Activated effector memory CD4-positive, alpha-beta T cell treated with anti-CD3 and anti-CD28 coated beads, Interleukin-2, amount 50 U/mL, for 16 hours (primary cell): ENCODE measurements around the gene RBL1.
A peak's percentile ranks its signal among the peaks of the same experiment; 100 is the strongest.
"Not testable (repeated sequence)": the region's sequence is repeated elsewhere in the genome, so short reads cannot be mapped to it uniquely, and the experiment has no call there.

Experiments used
- DNase-seq: peaks from one replicate; pipeline ENCODE4 v3.0.0-alpha.2; 2020

RBL1 gene, protein sequence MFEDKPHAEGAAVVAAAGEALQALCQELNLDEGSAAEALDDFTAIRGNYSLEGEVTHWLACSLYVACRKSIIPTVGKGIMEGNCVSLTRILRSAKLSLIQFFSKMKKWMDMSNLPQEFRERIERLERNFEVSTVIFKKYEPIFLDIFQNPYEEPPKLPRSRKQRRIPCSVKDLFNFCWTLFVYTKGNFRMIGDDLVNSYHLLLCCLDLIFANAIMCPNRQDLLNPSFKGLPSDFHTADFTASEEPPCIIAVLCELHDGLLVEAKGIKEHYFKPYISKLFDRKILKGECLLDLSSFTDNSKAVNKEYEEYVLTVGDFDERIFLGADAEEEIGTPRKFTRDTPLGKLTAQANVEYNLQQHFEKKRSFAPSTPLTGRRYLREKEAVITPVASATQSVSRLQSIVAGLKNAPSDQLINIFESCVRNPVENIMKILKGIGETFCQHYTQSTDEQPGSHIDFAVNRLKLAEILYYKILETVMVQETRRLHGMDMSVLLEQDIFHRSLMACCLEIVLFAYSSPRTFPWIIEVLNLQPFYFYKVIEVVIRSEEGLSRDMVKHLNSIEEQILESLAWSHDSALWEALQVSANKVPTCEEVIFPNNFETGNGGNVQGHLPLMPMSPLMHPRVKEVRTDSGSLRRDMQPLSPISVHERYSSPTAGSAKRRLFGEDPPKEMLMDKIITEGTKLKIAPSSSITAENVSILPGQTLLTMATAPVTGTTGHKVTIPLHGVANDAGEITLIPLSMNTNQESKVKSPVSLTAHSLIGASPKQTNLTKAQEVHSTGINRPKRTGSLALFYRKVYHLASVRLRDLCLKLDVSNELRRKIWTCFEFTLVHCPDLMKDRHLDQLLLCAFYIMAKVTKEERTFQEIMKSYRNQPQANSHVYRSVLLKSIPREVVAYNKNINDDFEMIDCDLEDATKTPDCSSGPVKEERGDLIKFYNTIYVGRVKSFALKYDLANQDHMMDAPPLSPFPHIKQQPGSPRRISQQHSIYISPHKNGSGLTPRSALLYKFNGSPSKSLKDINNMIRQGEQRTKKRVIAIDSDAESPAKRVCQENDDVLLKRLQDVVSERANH

GRCh38 chr20:37095599-37096414 is at the start of gene RBL1:
Gene RBL1 (minus strand): TSS chr20:37095997. CDS start chr20:37095928, 69 bp downstream.
- peak; percentile 95 for DNase-seq

DNA sequence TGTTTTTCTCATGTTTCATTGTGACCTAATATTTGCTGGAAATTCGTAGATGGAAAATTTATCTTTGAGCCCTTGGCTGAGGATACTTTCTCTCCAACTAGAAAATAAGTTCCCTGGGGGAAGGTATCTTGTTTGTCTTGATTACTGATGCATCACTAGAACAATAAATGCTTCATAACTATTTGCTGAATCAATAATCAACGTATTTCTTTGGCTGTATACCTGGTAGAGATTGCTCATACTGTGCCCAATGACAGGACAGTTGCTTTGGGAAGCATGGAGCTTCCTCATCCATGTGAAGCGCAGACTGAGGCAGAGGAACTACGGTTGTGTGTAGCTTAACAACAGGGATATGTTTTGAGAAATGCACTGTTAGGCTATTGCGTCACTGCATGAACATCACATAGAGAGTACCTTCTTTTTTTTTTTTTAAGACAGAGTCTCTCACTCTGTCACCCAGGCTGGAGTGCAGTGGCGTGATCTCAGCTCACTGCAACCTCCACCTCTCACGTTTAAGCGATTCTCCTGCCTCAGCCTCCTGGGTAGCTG is 49.1 kb upstream of the RBL1 start:
- DNase-seq: no peak

GRCh38 chr20:37142708-37143107 is 46.9 kb upstream of the RBL1 start:
- DNase-seq: no peak

DNA sequence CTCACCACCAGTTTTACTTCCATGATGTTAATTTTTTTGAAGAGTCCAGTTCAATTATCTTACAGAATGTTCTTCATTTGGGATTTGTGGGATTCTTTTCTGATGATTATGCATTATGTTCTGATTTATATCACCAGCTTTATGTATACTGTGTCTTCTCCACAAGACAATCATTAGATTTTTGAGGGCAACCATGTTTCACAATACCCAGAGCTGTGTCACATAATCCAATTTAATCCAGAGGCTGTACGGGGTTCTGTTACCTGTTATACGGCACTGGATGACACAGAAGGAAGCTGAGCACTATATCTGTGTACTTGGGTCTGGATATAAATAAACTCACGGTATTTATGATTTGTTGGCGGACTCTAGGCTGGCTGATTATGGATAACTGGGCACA is 41.8 kb upstream of the RBL1 start:
- DNase-seq: no peak

- no peak for DNase-seq
Observed at GRCh38 chr20:37133952-37134351, 38.2 kb upstream of the RBL1 start.

DNA sequence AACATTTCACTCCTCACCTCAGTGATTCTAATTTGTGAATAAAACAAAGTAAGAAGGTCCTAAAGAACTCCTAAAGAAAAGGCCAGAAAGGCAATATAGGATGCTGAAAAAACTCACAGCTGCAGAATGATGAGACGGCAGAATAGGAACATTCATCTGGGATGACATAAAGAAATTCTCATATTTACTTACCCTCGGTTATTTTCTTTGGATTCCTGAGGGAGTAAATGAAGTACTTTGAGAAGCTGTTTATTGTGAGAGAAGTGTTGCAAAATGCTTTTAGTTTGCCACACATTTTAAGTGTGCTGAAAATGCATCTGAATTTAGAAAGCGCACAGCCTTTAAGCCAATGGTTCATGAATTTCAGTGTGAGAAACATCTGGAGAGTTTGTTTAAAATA is 35.7 kb upstream of the RBL1 start:
- DNase-seq: no peak

DNA sequence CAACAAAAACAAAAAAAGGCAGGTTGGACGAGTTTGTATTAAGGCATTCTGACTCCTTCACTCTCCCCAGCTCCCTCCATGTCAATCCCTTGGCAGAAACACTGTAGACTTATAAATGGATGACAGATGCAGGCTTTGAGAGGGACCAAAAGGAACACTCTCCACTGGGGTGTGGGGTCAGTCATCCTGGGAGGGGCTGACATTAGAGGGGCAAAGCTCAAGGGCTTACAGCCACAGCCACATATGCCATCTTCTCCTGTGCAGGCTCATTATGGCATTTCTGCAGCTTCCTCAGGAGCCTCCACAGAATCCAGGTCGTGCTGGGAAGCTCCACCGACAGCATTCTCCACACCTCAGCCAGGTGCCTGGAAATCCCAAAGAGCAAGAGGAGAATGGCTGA is 33.0 kb upstream of the RBL1 start:
- no peak for DNase-seq

DNA sequence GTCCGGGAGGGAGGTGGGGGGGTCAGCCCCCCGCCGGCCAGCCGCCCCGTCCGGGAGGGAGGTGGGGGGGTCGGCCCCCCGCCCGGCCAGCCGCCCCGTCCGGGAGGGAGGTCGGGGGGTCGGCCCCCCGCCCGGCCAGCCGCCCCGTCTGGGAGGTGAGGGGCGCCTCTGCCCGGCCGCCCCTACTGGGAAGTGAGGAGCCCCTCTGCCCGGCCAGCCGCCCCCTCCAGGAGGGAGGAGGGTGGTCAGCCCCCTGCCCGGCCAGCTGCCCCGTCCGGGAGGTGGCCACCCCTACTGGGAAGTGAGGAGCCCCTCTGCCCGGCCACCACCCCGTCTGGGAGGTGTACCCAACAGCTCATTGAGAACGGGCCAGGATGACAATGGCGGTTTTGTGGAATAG is 30.5 kb upstream of the RBL1 start:
- DNase-seq: not testable (repeated sequence)

GRCh38 chr20:37123441-37123840 is 27.6 kb upstream of the RBL1 start:
- DNase-seq: no peak

GRCh38 chr20:37120497-37120896 is 24.7 kb upstream of the RBL1 start:
- DNase-seq: no peak

DNA sequence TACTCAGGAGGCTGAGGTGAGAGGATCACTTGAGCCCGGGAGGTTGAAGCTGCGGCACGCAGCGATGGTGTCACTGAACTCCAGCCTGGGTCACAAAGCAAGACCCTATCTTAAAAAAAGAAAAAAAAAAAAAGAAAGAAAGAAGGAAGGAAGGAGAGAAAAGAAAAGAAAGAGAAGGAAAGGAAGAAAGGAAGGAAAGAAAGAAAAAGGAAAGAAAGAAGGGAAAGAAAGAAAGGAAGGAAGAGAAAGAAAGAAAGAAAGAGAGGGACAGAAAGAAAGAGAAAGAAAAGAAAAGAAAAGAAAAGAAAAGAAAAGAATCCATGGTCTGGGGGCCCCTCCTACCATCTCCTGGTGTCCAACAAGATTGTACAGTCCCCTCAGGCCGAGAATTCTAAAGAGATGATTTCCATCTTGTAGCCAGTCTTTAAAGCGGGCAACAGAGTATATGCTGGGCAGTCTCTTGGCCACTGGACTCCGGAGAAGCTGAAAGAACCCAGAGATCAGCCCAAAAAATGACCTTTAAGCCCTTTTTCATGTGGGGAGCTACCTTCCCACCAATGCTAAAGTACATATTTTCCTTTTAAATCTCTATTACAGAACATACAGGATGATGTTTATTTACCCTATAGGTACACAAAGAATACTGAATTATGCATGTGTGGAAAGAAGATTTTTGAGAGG is 23.7 kb upstream of the RBL1 start:
- no peak for DNase-seq

DNA sequence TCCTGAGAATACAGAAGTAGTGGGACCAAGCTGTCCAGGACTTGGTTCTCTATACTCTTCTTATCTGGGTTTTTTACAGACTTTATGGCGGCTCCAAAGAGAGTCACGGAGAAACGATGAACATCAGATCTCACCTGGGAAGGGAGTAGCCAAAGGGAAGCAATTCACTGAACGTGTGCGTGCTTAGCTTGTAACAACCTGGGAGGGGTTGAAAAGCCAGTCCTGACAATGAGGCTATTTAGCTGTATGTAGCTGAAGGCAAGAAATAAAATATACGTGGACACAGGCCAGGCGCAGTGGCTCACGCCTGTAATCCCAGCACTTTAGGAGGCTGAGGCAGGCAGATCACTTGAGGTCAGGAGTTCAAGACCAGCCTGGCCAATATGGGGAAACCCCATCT is 18.2 kb upstream of the RBL1 start:
- DNase-seq: no peak

DNA sequence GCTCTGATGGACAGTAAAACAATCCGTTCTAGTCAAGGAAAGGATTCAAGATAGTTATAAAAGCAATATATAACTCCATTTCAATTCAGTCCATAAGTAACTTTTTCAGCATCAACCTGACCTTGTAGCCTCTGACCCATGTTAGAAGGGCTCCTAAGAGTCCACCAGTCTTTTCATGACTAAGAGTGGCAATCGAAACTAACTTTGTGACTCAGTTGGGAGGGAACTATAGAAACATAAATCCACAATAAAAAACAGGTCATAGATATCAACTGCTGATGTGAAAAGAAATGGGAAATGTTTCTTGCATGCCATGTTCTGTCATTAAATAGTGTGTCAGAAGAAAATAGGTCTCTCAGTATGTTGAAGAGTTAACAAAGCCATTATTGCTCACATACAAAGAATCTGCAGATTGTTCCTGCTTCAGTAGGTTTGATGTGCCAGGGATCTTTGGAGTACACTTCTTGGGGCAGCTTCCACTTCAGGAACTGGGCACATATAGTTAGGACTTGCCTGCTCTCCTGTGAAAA is 16.2 kb upstream of the RBL1 start:
- DNase-seq: no peak

GRCh38 chr20:37108676-37109075 is 12.9 kb upstream of the RBL1 start:
- no peak for DNase-seq

DNA sequence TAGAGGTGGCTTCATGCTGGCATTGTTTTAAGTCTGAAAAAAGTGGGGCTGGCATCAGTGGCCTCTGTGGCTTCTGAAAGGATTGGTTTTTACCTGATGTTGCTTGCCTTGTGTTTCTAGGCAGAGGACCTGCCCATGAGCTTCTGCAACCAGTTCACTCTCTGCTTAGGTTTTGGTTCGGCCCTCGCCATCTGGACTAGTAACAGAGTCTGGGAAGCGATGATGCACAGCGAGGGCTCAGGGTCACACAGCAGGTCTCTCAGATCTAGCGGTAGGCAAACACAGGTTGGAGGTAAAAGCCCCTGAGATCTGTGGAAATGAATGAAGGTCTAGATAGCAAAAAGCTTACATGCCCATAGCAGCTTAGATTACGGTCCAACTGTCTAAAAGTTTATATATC is 6.8 kb upstream of the RBL1 start:
- no peak for DNase-seq

DNA sequence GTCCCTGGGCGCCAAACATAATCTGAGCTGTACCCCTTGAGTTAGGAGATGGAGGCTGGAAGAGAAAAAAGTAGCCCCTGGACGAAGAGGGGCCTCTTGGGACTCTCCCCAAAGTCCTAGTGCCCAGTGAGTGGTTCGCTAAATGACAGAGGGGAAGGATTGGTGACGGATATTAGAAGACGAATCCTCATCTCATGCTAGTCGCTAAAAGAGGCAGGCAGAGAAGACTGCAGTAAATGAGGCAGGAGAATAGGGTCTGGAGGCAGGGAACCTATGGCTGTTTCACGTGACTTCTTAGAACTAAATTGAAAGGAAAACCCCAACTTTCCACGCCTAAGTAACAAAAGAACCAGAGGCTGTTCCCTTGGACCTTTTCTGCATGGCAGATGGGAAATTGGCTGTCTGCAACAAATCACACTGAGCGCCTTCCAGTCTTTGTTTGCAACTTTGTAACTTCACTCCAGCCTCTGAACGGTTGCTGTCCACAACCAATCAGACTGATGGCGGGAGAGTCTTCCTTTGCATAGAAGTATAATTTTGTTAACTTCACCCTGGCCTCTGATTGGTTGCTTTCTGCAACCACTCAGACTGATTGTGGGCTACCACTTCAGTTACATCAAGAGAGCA is 731 bp upstream of the RBL1 start:
- DNase-seq: no peak

DNA sequence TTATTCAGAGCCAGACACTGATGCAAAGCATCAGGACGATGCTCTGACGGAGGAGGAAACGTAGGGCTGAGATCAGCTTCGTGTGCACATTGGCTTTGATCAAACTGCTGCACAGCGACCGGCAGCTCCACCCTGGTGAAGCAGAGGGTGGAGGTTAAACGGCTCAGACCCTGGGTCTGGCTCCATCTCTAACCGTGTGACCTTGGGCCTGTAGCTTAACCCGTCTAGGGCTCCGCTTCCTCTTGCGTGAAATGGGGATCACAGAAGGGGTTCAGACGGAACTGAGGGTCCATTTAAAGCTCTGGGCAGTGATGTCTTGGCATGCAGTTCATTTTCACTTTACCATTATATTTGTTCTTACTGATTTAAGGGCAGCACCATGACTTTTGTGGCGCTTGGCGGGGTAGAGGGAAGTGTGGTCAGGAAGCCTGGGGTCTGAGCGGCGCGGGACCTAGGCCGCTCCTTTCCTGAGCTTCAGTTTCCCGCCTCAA is 644 bp downstream of the RBL1 start:
- peak; percentile 80 for DNase-seq

- DNase-seq: no peak
Observed at GRCh38 chr20:37090407-37090806, 5.4 kb downstream of the RBL1 start.

DNA sequence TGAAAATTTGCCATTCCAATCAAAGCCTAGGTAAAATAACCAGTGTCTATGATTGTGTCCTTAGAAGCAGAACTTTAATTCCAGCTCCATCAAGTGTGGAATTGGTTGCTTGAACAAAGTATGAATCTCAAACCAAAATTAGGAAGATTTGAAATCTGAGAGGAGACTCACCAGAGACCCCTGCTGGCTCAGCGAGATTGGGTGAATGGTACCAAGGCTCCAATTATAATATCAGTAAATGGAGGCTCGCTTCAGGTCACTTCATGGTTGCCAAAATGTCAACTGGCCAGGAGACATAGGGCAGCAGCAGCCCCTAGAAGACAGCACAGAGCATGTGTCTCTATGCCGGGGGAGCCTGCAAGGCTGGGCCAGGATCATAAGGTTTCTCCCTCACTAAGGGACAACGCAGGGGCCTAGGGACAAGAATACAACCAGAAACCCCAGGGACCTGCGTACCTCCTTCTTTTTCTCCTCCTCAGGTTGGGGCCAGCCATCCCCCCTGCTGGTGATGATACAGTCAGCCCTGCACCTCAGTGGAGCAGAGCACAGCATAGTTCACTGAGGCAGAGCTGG is 14.0 kb downstream of the RBL1 start:
- peak; percentile 75 for DNase-seq

DNA sequence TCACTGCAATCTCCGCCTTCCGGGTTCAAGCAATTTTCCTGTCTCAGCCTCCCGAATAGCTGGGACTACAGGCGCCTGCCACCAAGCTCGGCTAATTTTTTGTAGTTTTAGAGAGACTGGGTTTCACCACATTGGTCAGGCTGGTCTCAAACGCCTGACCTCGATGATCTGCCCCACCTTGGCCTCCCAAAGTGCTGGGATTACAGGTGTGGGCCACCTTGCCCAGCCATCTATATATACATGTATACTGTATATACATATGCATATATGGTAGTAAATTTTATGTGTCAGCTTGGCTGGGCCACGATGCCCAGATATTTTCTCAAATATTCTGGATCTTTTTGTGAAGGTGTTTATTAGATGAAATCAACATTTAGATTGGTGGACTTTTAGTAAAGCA is 18.8 kb downstream of the RBL1 start:
- no peak for DNase-seq
